NOMO-1 treated with DMSO at 0.1 percent for 48 hours (cell line): ENCODE results near the gene KIAA0586.
"Not testable (repeated sequence)": the region's sequence is repeated elsewhere in the genome, so short reads cannot be mapped to it uniquely, and the experiment has no call there.

Source experiments
- DNase-seq: peaks from one replicate; lab custom pipeline; 2025; ENCODE audit not compliant: unreplicated experiment; lab: John Stamatoyannopoulos, UW

The KIAA0586 gene

DNA sequence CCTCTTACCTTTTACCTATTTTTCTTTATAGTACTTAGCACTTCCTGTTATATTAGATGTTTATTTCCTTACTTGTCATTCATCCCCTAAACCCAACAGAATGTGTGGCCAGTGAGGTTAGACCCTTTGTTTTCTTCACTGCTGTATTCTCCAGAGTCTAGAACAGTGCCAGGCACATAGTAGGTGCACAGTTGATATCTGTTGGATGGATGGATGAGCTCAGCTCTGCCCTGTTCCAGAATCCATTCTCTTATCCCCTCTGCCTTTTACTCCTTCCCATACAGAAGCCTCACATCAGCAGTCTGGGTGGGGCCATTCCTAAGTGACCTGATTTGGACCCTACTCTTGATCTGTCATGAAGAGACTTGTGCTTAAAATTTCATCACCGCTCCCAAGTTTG lies 115.7 kb downstream of the KIAA0586 start:
- DNase-seq: no peak

DNA sequence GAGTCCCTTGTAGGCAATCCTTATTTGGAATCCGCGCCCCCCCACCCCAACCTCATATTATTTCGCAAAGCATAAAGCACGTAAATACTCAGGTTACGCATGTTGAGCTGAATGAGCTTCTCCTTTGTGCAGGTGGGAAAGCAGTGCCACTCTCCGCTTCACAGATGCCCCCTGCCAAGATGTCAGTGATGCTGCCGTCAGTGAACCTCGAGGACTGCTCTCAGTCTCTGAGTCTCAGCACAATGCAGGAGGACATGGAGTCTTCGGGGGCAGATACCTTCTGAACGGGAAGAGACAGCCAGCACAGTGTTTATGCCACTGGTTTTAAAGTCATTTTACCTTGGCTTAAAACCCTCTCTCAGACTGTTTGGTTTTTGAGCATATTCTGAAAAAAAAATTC lies 120.1 kb downstream of the KIAA0586 start:
- DNase-seq: no peak

- DNase-seq: no peak
Observed at GRCh38 chr14:58549105-58549757, 121.7 kb downstream of the KIAA0586 start.

DNA sequence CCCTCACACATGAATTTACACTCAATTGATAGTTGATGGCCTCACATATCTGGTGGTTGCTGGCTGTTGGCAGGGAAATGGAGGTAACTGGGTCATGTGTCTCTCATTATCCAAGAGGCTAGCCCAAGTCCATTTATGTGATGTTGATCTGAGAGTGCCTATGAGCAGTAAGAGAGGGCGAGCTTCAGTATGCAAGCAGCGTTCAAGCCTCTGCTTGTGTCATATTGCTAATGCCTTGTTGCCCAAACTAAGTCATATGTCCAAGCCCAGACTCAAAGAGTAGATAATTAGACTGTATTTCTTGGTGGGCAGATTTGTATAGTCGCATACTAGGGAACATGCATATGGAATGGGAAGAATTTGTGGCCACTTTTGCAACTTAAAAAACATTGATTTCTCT lies 126.4 kb downstream of the KIAA0586 start:
- DNase-seq: no peak

- DNase-seq: no peak
Observed at GRCh38 chr14:58555647-58556046, 128.1 kb downstream of the KIAA0586 start.

DNA sequence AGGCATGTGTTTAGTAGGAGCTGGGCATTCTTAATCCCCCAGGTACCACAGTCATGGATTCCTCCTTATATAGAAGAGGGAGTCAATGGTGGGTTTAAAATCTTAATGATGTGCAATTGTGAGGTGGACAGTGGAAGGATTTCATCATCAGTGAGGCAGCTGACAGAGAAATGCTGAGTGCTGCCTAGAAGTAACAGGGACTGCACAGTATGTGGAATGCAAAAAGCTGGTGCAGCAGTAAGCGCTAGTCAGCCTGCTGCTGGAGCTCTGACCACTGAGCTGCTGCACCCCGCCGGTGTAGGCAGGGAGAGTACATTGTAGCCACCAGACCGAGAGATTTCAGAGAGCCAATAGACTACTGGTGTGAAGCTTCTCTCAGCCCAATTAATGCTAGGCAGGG lies 129.7 kb downstream of the KIAA0586 start:
- DNase-seq: no peak

DNA sequence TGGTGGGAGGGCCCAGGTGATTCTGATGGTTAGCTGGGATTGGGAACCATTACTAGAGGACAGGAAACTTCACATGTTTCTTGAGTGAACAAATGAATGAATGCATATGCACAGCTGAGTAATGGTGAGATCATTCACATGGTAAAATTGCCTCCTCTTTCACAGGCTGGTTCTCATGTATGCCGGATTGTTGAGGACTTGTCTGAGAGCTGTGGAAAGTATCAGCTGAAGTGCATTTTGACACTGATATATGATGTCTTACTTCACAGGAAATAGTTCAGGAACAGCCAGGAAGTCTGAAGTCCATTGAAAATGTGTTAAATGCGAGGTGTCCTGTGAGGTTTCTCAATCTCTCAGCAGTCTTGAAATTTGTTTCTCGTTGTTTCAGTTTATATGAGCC lies 132.7 kb downstream of the KIAA0586 start:
- DNase-seq: peak; percentile 82

DNA sequence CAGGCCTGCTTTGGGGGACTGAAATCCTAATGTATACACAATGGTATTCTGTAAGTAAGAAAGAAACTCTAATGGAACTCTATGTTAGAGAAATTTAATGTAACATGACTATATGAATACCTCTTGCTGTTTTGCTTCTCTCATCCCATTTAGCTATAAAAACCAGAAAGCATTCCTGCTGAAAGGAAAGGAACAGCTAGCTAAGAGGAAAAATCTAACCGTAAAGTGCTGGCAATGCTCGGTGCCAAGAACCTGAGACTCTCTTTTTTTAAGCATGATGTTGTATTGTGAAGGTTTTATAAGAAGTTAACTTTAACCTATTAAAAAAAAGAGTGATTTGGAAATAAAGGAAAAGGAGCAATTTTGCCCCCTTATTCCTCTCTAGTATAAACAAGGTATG lies 134.6 kb downstream of the KIAA0586 start:
- no peak for DNase-seq

DNA sequence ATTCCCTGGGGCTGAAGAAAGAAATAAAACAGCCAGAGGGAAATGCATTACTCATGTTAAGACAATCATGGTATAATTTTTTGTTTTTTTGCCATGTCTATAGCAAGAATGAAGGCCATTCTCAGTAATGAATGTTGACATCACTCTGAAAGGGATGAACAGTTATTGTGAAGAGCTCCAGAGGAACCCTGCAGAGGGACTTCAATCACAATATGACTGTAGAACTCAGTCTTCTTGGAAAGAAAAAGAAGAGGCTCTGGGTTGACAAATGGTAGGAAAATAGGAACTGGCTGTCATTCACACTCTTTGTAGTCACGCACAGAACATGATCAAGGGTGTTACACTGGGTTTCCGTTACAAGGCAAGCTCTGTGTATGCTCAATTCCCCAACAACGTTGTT lies 136.5 kb downstream of the KIAA0586 start:
- no peak for DNase-seq

DNA sequence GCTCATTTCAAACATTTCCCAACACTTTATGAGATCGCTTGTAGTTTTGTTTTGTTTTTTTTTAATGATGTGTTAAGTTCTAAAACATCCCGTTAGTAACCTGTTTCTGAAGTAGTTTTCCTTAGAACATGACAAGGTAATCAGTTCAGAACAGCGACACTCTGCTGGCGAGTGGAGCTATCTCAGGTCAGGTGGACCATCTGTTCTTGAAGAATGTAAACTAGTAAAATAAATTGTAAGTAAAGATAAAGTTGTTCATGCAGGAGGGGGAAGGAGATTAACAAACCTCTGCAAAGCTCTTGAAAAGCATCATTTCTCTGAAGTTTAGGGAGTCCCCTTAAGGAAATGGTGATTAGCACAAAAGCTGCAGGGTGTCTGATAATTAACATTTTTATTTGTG lies 138.3 kb downstream of the KIAA0586 start:
- no peak for DNase-seq

DNA sequence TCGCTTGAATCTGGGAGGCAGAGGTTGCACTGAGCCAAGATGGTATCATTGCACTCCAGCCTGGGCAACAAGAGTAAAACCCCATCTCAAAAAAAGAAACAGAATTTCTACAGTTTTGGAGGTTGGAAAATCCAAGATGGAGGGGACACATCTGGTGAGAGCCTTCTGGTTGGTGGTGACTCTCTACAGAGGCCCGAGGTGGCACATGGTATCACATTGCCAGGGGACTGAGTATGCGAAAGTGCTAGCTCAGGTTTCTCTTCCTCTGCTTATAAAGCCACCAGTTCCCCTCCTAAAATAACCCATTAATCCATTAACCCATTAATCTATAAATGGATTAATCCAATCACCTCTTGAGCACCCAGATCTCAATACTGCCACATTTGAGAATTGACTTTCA lies 139.5 kb downstream of the KIAA0586 start:
- no peak for DNase-seq

DNA sequence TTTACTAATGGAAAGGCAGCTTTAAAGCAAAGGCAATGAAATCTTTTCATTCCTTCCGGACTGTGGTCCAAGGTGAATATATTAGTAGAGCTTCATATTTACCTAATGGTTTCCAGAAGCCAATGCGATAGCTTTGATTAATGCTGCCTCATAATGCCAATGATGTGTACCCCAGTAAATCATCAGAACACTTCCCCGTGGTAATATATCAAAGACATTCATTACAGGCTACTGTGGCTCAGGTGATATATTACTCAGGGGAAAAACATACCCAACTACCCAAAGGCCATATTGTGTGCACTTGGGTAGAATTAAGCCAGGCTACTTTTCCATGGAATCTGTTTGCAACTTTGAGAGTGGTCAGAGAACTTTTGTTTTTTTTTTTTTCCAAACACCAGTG lies 140.8 kb downstream of the KIAA0586 start:
- DNase-seq: no peak

DNA sequence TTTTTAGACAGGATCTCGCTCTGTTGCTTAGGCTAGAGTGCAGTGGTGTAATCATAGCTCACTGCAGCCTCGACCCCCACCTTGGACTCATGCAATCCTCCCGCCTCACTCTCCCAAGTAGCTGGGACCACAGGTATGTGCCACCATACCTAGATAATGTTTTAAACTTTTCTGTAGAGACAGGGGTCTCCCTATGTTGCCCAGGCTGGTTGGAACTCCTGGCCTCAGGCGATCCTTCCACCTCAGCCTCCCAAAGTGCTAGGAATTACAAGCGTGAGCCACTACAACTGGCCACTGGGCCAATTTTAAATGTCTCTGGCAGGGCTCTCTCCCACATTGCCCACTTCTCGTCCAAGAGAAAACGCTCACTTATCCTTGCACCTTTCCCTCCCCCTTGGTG lies 143.7 kb downstream of the KIAA0586 start:
- DNase-seq: no peak

DNA sequence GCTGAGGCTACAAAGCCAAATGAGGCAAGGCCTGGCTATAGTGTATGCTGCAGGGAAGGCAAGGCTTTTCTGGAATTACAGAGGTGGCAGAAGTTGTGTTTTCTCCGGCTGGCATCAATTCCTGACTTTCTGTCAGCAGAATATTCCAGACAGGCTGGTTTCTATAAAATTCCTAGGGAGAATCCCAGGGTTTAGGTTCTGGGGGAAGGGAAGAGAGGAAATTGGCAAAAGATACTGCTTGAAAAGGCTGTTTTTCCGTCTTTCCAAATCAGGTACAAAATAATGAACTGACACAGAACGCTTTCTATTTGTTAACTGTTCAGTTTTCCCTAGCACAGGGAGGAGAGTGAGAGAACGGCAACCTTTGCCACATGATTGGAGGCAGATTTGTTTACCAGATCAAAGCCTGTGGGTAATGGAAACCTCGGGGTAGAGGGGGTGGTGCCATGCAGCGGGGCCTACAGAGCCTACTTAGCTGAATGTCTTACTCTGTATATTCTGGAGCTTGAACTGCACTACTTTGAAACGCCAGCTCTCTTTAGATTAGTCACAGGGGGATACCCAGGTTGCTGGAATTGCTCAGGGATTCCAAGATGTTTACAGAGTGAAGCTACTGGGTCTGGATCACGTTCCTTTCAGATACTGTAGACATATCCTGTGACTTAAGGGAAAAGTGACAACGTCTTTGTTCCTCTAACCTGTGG lies 144.4 kb downstream of the KIAA0586 start:
- no peak for DNase-seq

GRCh38 chr14:58572473-58572853 lies 144.9 kb downstream of the KIAA0586 start:
- no peak for DNase-seq

- DNase-seq: no peak
Observed at GRCh38 chr14:58572863-58573262, 145.3 kb downstream of the KIAA0586 start.

GRCh38 chr14:58574623-58575022 lies 147.1 kb downstream of the KIAA0586 start:
- peak; percentile 26 for DNase-seq

DNA sequence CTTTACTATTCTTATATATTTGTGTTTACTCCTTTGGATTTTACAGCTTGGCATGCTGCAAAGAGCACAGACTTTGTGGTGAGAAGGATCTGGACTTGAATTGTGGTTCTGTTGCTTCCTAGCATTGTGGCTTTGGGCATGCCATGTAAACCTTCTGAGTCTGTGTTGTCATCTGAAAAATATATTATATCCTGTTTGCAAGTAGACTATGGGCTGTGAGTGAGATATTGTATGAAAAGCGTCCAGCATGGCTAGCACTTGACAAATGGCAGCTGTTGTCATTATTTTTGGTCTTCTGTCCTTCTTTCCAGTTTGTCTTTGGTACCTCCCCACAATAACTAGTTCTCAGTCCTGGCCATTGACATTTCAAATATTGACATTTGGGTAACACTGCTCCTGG lies 148.4 kb downstream of the KIAA0586 start:
- no peak for DNase-seq

- DNase-seq: not testable (repeated sequence)
Observed at GRCh38 chr14:58580035-58580434, 152.5 kb downstream of the KIAA0586 start.

- DNase-seq: not testable (repeated sequence)
Observed at GRCh38 chr14:58581389-58581788, 153.9 kb downstream of the KIAA0586 start.

DNA sequence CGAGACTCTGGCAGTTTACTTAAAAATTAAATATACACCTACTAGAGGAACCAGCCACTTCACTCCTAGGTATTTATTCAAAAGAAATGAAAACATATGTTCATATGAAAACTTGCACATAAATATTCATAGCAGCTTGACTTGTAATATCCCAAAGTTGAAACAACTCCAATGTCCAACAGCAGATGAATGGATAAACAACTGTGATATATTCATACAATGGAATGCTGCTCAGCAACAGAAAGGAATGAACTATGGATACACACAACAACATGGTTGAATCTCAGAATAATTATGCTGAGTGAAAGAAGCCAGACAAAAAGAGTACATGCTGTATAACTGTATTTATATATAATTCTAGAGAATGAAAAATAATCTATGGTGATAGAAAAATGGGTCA lies 156.9 kb downstream of the KIAA0586 start:
- DNase-seq: no peak

DNA sequence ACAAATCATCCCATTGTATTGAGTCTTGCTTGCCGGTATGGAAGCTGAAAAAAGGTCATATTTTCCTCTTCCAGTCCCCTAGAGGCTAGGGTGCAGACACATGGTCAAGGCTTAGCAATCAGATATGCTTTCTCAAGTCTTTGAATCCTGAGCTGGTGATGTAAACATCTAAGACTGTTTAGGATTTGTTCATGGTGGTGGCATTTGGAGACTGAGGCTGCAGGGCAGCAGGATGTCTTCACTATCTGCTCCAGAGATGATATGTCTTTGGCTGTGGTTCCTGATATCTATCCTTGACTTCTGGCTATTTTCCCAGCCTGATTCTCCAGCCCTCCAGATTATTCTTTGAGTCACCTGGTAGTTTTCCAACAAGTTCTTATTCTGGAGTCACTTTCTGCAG lies 159.8 kb downstream of the KIAA0586 start:
- no peak for DNase-seq

DNA sequence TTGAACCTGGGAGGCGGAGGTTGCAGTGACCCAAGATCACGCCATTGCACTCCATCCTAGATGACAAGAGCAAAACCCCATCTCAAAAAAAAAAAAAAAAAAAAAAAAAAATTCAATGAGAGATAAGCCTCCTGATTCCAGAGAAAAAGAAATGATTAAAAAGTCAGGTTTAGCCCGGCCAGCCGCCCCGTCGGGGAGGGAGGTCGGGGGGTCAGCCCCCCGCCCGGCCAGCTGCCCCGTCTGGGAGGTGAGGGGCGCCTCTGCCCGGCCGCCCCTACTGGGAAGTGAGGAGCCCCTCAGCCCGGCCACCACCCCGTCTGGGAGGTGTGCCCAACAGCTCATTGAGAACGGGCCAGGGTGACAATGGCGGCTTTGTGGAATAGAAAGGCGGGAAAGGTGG lies 160.8 kb downstream of the KIAA0586 start:
- DNase-seq: not testable (repeated sequence)
